ENCODE data around the gene SIN3A. TPM values are rescaled to one million over a fixed set of nuclear protein-coding genes. Genes with fewer than 3 reads are reported as not detected.
A peak's percentile ranks its signal among the peaks of the same experiment; 100 is the strongest.
"Not testable (repeated sequence)": the region's sequence is repeated elsewhere in the genome, so short reads cannot be mapped to it uniquely, and the experiment has no call there.

SIN3A gene
- 52.1 TPM for polyA plus RNA-seq (2013, experiment 1 of 2)
- 58.8 TPM for polyA plus RNA-seq (2013, experiment 2 of 2)

DNA sequence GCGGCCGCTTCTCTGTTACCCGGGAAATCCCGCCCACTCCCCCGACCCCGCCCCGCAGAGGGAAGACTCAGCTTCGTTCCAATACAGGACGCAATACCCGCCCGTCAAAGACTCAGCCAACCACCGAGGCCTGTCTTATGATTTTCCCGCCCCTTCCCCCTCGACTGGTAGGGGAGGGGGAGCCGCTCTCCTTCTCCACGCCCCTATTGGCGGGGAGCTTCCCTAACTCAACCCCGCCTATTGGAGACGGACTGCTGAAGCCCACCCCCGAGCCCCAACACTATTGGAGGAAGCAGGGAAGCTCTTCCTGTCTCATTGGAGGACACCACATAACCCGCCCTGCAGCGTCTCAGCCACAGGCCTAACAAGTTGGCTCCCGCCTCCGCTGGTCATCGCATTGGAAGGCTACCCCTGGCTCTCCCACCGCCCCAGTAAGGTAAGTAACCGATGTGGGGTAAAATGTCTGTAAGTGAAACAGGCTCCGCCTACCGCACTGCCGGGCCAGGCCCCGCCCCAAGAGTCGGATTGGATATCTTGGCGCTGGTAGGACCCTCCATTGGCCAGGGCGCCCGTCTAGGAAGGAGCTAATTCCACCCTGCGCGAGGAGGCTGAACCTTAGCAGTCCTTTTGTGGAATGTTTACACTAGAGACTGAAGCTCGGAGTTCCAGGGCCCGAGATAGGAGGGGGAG is at the start of gene SIN3A:
Gene SIN3A, minus strand, starts transcription at position 17 of the 690 bp plus-strand sequence. CDS start 21,315 bp downstream, outside the sequence.
- H3K9ac ChIP-seq (ENCODE audit: low read depth, low read length) = peak within 1 kb of the TSS; percentile 95
- peak within 1 kb of the TSS; percentile 99 for H3K27ac ChIP-seq (ENCODE audit: low read depth, low read length)
- H3K27me3 ChIP-seq (ENCODE audit: insufficient read depth, low read length) = no peaks in the 10 kb centered on the region
- 0 out of 2 replicates have a peak, but pooled peaks cover 10% of the 10 kb centered on the region for H3K4me1 ChIP-seq (ENCODE audit: insufficient read depth, low read length)
- H3K9me3 ChIP-seq (ENCODE audit: insufficient read depth, low read depth, low read length) = no peaks in the 10 kb centered on the region
- under 1% methylated on average over 36 of the region's 39 CpGs for WGBS
- peaks cover 8% of the 10 kb centered on the region for H3K36me3 ChIP-seq (ENCODE audit: insufficient read depth, low read length)
- peak within 1 kb of the TSS; percentile 92 for H3K4me3 ChIP-seq (ENCODE audit: low read length)

DNA sequence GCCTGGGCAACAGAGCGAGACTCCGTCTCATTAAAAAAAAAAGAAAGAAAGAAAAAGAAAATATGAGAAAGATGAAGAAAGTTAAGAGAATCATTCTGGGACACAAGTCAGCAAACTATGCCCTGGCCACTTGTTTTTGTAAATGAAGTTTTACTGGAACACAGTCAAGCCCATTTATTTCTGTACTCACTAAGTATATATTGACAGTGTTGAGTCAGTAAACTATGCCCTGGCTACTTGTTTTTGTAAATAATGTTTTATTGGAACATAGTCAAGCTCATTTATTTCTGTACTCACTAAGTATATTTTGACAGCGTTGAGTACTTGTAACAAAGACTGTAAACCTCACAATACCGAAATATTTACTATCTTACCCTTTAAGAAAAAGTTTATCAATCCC is 42.2 kb upstream of the SIN3A start:
- Histone ChIP-seq H3K36me3 (ENCODE audit: insufficient read depth, low read length) (peaks cover 57% of the 10 kb centered on the region), H3K9me3 (ENCODE audit: insufficient read depth, low read depth, low read length) (no peaks in the 10 kb centered on the region), H3K9ac (ENCODE audit: low read depth, low read length) (no peak overlapping the region), H3K27me3 (ENCODE audit: insufficient read depth, low read length) (no peaks in the 10 kb centered on the region), H3K27ac (ENCODE audit: low read depth, low read length) (no peak overlapping the region), H3K4me3 (ENCODE audit: low read length) (no peak overlapping the region), H3K4me1 (ENCODE audit: insufficient read depth, low read length) (no peaks in the 10 kb centered on the region)
- 99% methylated on average over 2 of the region's 4 CpGs for WGBS

GRCh38 chr15:75483961-75484360 is 32.5 kb upstream of the SIN3A start:
- no peak overlapping the region for H3K9ac ChIP-seq (ENCODE audit: low read depth, low read length)
- peaks cover 58% of the 10 kb centered on the region for H3K36me3 ChIP-seq (ENCODE audit: insufficient read depth, low read length)
- H3K27me3 ChIP-seq (ENCODE audit: insufficient read depth, low read length) = no peaks in the 10 kb centered on the region
- 100% methylated on average over 1 of the region's 1 CpG for WGBS
- peaks cover 18% of the 10 kb centered on the region; the same call in 1 of the 2 replicates for H3K9me3 ChIP-seq (ENCODE audit: insufficient read depth, low read depth, low read length)
- H3K27ac ChIP-seq (ENCODE audit: low read depth, low read length) = no peak overlapping the region
- no peak overlapping the region for H3K4me3 ChIP-seq (ENCODE audit: low read length)
- no peaks in the 10 kb centered on the region for H3K4me1 ChIP-seq (ENCODE audit: insufficient read depth, low read length)

- H3K9ac ChIP-seq (ENCODE audit: low read depth, low read length); H3K4me3 ChIP-seq (ENCODE audit: low read length); H3K27me3 ChIP-seq (ENCODE audit: insufficient read depth, low read length); H3K4me1 ChIP-seq (ENCODE audit: insufficient read depth, low read length); H3K27ac ChIP-seq (ENCODE audit: low read depth, low read length): not testable (repeated sequence)
- H3K9me3 ChIP-seq (ENCODE audit: insufficient read depth, low read depth, low read length) = peaks cover 18% of the 10 kb centered on the region; the same call in 1 of the 2 replicates
- peaks cover 59% of the 10 kb centered on the region for H3K36me3 ChIP-seq (ENCODE audit: insufficient read depth, low read length)
- 94% methylated on average over 5 of the region's 5 CpGs for WGBS
These were observed 32.1 kb upstream of the SIN3A start for GRCh38 chr15:75483556-75483955.

- Histone ChIP-seq H3K9ac (ENCODE audit: low read depth, low read length) (no peak overlapping the region), H3K27me3 (ENCODE audit: insufficient read depth, low read length) (no peaks in the 10 kb centered on the region), H3K36me3 (ENCODE audit: insufficient read depth, low read length) (peaks cover 59% of the 10 kb centered on the region), H3K9me3 (ENCODE audit: insufficient read depth, low read depth, low read length) (peaks cover 18% of the 10 kb centered on the region; the same call in 1 of the 2 replicates), H3K4me3 (ENCODE audit: low read length) (no peak overlapping the region), H3K27ac (ENCODE audit: low read depth, low read length) (no peak overlapping the region), H3K4me1 (ENCODE audit: insufficient read depth, low read length) (no peaks in the 10 kb centered on the region)
- 100% methylated on average over 1 of the region's 1 CpG for WGBS
These were observed 31.6 kb upstream of the SIN3A start for GRCh38 chr15:75483106-75483505.

DNA sequence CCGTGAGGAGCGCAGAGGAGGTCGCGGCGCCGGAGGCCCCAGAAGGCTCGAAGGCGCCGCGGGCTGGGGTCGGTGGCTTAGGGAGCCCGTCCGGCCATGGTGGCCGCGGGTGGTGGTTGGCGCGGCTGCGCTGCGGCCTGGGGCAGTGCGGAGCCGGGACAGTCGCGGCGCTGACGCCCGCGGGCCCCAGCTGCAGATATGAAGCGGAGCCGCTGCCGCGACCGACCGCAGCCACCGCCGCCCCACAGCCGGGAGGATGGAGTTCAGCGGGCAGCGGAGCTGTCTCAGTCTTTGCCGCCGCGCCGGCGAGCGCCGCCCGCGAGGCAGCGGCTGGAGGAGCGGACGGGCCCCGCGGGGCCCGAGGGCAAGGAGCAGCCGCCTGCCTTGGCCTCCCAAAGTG is 29.0 kb upstream of the SIN3A start:
- H3K9ac ChIP-seq (ENCODE audit: low read depth, low read length); H3K4me3 ChIP-seq (ENCODE audit: low read length); H3K4me1 ChIP-seq (ENCODE audit: insufficient read depth, low read length); H3K27ac ChIP-seq (ENCODE audit: low read depth, low read length); H3K27me3 ChIP-seq (ENCODE audit: insufficient read depth, low read length): not testable (repeated sequence)
- peaks cover 50% of the 10 kb centered on the region for H3K36me3 ChIP-seq (ENCODE audit: insufficient read depth, low read length)
- H3K9me3 ChIP-seq (ENCODE audit: insufficient read depth, low read depth, low read length) = peaks cover 15% of the 10 kb centered on the region; the same call in 1 of the 2 replicates
- WGBS = 96% methylated on average over 50 of the region's 54 CpGs

DNA sequence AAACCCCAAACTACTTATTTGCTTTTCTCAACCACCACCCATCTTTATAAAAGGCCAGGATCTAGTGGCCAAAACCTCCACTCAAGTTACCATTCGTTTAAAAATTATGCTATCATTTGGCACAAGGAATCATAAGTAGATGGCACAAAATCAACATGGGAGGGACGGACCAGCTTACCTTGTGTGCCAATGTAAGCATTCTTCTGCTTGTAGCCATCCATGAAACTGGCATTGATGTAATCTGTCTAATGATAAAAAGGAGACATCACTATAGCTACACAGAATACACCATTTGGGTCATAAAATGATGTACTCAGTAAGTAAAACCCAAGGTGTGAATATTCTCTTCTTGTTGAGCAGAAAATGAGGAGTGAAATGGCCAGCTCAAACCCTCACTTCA is 28.2 kb upstream of the SIN3A start:
- no peak overlapping the region for H3K4me3 ChIP-seq (ENCODE audit: low read length)
- peaks cover 49% of the 10 kb centered on the region for H3K36me3 ChIP-seq (ENCODE audit: insufficient read depth, low read length)
- 93% methylated on average over 2 of the region's 2 CpGs for WGBS
- no peaks in the 10 kb centered on the region for H3K27me3 ChIP-seq (ENCODE audit: insufficient read depth, low read length)
- H3K9ac ChIP-seq (ENCODE audit: low read depth, low read length) = no peak overlapping the region
- no peak overlapping the region for H3K27ac ChIP-seq (ENCODE audit: low read depth, low read length)
- no peaks in the 10 kb centered on the region for H3K4me1 ChIP-seq (ENCODE audit: insufficient read depth, low read length)
- H3K9me3 ChIP-seq (ENCODE audit: insufficient read depth, low read depth, low read length) = peaks cover 15% of the 10 kb centered on the region; the same call in 1 of the 2 replicates

- not testable (repeated sequence) for H3K9me3 ChIP-seq (ENCODE audit: insufficient read depth, low read depth, low read length); H3K9ac ChIP-seq (ENCODE audit: low read depth, low read length); H3K4me3 ChIP-seq (ENCODE audit: low read length); H3K27ac ChIP-seq (ENCODE audit: low read depth, low read length); H3K4me1 ChIP-seq (ENCODE audit: insufficient read depth, low read length); H3K27me3 ChIP-seq (ENCODE audit: insufficient read depth, low read length)
- 97% methylated on average over 5 of the region's 5 CpGs for WGBS
- H3K36me3 ChIP-seq (ENCODE audit: insufficient read depth, low read length) = peaks cover 51% of the 10 kb centered on the region
These were observed 25.6 kb upstream of the SIN3A start for GRCh38 chr15:75477094-75477493.

DNA sequence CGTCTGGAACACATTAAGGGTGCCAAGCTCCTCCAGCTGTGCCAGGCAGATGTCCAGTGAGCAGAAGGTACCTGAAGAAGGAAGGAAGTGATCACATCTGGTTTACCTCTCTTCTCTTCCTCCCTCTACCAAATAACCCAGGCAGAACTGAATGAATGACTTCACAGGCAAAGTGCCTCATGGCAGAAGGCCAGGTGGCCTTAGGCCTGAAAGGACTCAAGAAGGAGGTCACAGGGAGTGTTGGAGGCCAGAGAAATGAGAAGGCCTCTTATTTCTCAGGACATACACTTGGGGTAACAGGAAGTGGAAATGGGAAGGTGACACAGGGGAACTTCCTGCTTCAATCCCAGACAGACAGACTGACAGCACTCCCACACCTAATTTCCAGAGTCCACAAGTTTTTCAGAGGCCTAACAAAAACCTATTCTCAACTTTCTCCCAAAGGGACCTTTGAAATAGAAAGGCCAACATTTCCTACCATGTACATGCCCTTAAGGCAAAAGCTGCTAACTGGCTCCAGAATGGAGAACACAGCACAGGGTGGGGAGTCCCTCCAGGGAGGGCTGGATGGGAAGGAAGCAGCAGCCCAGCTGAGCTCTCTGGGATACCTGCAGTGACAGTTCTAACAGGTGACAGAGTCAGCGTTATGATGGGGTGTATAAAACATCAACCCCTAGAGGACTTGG is 17.6 kb upstream of the SIN3A start:
- peaks cover 84% of the 10 kb centered on the region for H3K36me3 ChIP-seq (ENCODE audit: insufficient read depth, low read length)
- no peaks in the 10 kb centered on the region for H3K27me3 ChIP-seq (ENCODE audit: insufficient read depth, low read length)
- no peak overlapping the region for H3K4me3 ChIP-seq (ENCODE audit: low read length)
- WGBS = 100% methylated on average over 2 of the region's 2 CpGs
- no peak overlapping the region for H3K27ac ChIP-seq (ENCODE audit: low read depth, low read length)
- no peaks in the 10 kb centered on the region for H3K4me1 ChIP-seq (ENCODE audit: insufficient read depth, low read length)
- no peaks in the 10 kb centered on the region for H3K9me3 ChIP-seq (ENCODE audit: insufficient read depth, low read depth, low read length)
- H3K9ac ChIP-seq (ENCODE audit: low read depth, low read length) = no peak overlapping the region

GRCh38 chr15:75460646-75461045 is 9.2 kb upstream of the SIN3A start:
- 88% methylated on average over 3 of the region's 4 CpGs for WGBS
- no peaks in the 10 kb centered on the region for H3K27me3 ChIP-seq (ENCODE audit: insufficient read depth, low read length)
- H3K36me3 ChIP-seq (ENCODE audit: insufficient read depth, low read length) = peaks cover 7% of the 10 kb centered on the region; the same call in 1 of the 2 replicates
- H3K9ac ChIP-seq (ENCODE audit: low read depth, low read length) = no peak overlapping the region
- H3K27ac ChIP-seq (ENCODE audit: low read depth, low read length) = no peak overlapping the region
- no peaks in the 10 kb centered on the region for H3K9me3 ChIP-seq (ENCODE audit: insufficient read depth, low read depth, low read length)
- peaks cover 24% of the 10 kb centered on the region for H3K4me1 ChIP-seq (ENCODE audit: insufficient read depth, low read length)
- H3K4me3 ChIP-seq (ENCODE audit: low read length) = no peak overlapping the region

- Histone ChIP-seq H3K27me3 (ENCODE audit: insufficient read depth, low read length) (no peaks in the 10 kb centered on the region), H3K9me3 (ENCODE audit: insufficient read depth, low read depth, low read length) (no peaks in the 10 kb centered on the region), H3K4me3 (ENCODE audit: low read length) (no peak overlapping the region), H3K27ac (ENCODE audit: low read depth, low read length) (no peak overlapping the region), H3K36me3 (ENCODE audit: insufficient read depth, low read length) (peaks cover 2% of the 10 kb centered on the region; the same call in 1 of the 2 replicates), H3K9ac (ENCODE audit: low read depth, low read length) (no peak overlapping the region), H3K4me1 (ENCODE audit: insufficient read depth, low read length) (peaks cover 24% of the 10 kb centered on the region)
- WGBS = 92% methylated on average over 1 of the region's 1 CpG
These were observed 8.1 kb upstream of the SIN3A start for GRCh38 chr15:75459581-75459980.

Measured in HUES64 (cell line).